Psoas muscle (tissue), 8 donors: ENCODE data around the gene UBE3B. TPM values are rescaled to one million over a fixed set of nuclear protein-coding genes. Genes with fewer than 3 reads are reported as not detected.

ENCODE experiments used
- ATAC-seq, 4 donors: fragments of 200-7000 bp; cut with Tn5 transposase; one replicate each; pipeline ENCODE4 v1.9.1; 2020; ENCODE audit warnings: moderate library complexity in 3 of 4, mild to moderate bottlenecking in 2 of 4
- DNase-seq, 2 donors: peaks; one replicate each; pipeline ENCODE4 v3.0.0-alpha.2; 2020
- H3K27ac ChIP-seq: fragments of 200-600 bp; one replicate; pipeline ENCODE4 v1.8.0; 2022
- H3K27me3 ChIP-seq, 3 donors: fragments of 200-600 bp in 1 of 3; one replicate each; pipeline versions ENCODE4 v1.6.1 to v1.8.0; 2013 to 2022; ENCODE audit warnings: low read length in 2 of 3, mild to moderate bottlenecking in 2 of 3, moderate library complexity in 1 of 3; ENCODE audit not compliant: insufficient read depth in 3 of 3
- H3K36me3 ChIP-seq, 2 donors: fragments of 200-600 bp in 1 of 2; one replicate each; pipeline versions ENCODE4 v1.6.1 to v1.8.0; 2013 to 2022; ENCODE audit warnings: low read depth in 1 of 2, mild to moderate bottlenecking in 1 of 2, moderate library complexity in 1 of 2; ENCODE audit not compliant: insufficient read depth in 1 of 2
- H3K4me1 ChIP-seq: fragments of 200-600 bp; one replicate; pipeline ENCODE4 v1.8.0; 2022
- H3K4me3 ChIP-seq: fragments of 200-600 bp; one replicate; pipeline ENCODE4 v1.8.0; 2022; ENCODE audit warnings: mild to moderate bottlenecking
- H3K9me3 ChIP-seq: fragments of 200-600 bp; one replicate; pipeline ENCODE4 v1.8.0; 2022
- WGBS, 3 donors: extraction: QIAGEN DNeasy Blood & Tissue Kit; methylation state at CpG; one replicate each; pipeline versions ENCODE4 v1.1.6 to v1.1.7; 2013; 5-methylcytosine and 5-hydroxymethylcytosine counted together
- intact Hi-C, 2 donors: fragments of 100-400 bp; cut with DNase I; formaldehyde crosslinking; loops; one replicate each; pipeline versions ENCODE4 v1.11.0 to v1.14.2; 2022
- polyA plus RNA-seq, 3 donors: library from polyadenylated mRNA; stranded (reverse); fragments of 200-250 nt; gene quantifications; one replicate each; pipeline ENCODE4 v1.2.3, GENCODE V29; 2013
- total RNA-seq, 4 donors: library from RNA; stranded (reverse); fragmentation: NEBNext Ultra II Directional in 2 of 4; extraction: Animal tissue kit (Norgen Biotek cat#: 25700) in 2 of 4; gene quantifications; one replicate each; pipeline versions ENCODE4 v1.2.1 to v1.2.4, GENCODE V29; 2021 to 2023
- TF ChIP-seq, protein P1 (sequence below): fragments of 200-600 bp; IDR thresholded peaks from one replicate; pipeline ENCODE4 v1.8.0; 2022; ENCODE audit warnings: antibody characterized with exemption
- donor health status: healthy with polysubstance abuse.
- donor health status: DM: no; HTN: no; CAD: no; lungs with moderate emphysema.
- donor health status: Bipolar disorder and iron deficiency.
- donor health status: healthy.
- donor health status: DM: yes; HTN: yes; CAD: no.
- donor health status: DM: no; HTN: no; CAD: no.
- donor health status: DM: no; HTN: no; CAD: no.
- donor health status: DM: yes; HTN: yes; CAD: no.

The UBE3B gene
- total and polyA plus RNA-seq, 7 donors, result 13.5 to 50.8 (median 42.6) TPM

DNA sequence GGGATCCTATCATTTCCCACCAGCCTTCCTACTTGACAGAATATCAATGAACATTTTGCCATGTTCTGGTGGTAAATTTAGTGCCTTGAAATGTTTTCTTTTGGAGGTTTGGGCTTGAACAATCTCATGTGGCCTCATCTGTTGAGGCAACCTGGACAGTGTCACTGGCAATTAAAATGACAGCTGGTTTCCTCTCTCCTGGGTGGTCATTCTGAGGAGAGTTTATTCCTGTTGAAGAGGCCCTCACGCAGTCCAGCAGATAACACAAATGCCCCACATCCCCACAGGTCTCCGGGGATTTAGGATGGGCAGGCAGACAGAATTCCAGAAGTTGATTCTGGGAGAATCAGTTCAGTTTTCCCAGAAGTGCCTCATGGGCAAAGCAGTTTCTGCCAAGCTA, 54.0 kb downstream of the UBE3B start:
- no peaks in the 10 kb centered on the region for H3K9me3 ChIP-seq
- H3K36me3 ChIP-seq, result peaks cover 9 to 99% of the 10 kb centered on the region in 2 donors
- no peaks in the 10 kb centered on the region for H3K27me3 ChIP-seq
- TF ChIP-seq, protein P1, sequence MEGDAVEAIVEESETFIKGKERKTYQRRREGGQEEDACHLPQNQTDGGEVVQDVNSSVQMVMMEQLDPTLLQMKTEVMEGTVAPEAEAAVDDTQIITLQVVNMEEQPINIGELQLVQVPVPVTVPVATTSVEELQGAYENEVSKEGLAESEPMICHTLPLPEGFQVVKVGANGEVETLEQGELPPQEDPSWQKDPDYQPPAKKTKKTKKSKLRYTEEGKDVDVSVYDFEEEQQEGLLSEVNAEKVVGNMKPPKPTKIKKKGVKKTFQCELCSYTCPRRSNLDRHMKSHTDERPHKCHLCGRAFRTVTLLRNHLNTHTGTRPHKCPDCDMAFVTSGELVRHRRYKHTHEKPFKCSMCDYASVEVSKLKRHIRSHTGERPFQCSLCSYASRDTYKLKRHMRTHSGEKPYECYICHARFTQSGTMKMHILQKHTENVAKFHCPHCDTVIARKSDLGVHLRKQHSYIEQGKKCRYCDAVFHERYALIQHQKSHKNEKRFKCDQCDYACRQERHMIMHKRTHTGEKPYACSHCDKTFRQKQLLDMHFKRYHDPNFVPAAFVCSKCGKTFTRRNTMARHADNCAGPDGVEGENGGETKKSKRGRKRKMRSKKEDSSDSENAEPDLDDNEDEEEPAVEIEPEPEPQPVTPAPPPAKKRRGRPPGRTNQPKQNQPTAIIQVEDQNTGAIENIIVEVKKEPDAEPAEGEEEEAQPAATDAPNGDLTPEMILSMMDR, result no peak
- no peak overlapping the region for H3K4me3 ChIP-seq
- intact Hi-C loops, result no loop called here
- no peak overlapping the region for H3K27ac ChIP-seq
- WGBS, 3 donors, result 60 to 74% (median 65%) methylated on average over 2 of the region's 2 CpGs
- ATAC-seq (no peak), DNase-seq (peak in 1 of 2 donors; percentile 6)
- no peaks in the 10 kb centered on the region for H3K4me1 ChIP-seq

DNA sequence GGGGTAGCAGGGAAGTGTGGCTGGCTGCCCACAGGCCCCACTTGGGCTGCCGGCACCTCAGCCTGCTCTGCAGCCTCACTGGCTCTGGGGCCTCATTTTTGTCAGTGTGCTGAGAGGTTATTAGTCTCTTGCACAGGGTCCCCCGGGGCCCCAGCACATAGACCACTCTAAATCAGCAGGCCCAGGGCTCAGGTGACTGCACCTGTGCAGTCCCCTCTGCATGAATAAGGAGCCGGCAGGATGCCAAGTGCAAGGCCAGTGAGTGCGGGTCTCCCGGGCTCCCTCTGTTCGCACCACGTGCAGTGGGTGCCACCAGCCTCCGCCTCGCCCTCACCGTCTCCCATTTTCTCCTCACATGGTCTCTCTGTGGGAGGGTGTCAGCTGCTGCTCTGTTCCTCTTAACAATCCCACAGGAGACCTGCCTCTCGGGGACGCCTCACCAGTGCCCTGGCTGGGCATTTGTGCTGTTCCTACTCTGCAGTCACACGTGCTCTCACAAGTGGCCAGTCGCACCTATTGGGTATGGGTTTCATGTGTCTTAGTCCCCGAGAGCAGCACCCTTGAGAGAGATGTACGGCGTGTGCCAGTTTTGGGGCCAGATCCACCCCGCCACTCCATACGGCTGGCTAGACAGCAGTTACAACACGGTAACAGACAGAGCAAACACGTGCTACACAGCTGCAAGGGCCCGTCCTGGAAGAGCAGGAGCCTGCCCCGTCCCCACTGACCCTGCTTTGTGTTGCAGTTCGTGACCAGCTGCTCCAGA, 55.5 kb downstream of the UBE3B start:
- peaks cover 9 to 99% of the 10 kb centered on the region in 2 donors for H3K36me3 ChIP-seq
- H3K27ac ChIP-seq, result no peak overlapping the region
- ATAC-seq (no peak), DNase-seq (peak in 1 of 2 donors; percentile 30)
- no peak overlapping the region for H3K4me3 ChIP-seq
- H3K4me1 ChIP-seq, result no peaks in the 10 kb centered on the region
- no peaks in the 10 kb centered on the region for H3K9me3 ChIP-seq
- TF ChIP-seq, protein P1, result no peak
- intact Hi-C loops, result no loop called here
- no peaks in the 10 kb centered on the region for H3K27me3 ChIP-seq
- WGBS, 3 donors, result 79 to 81% (median 80%) methylated on average over 24 of the region's 24 CpGs

DNA sequence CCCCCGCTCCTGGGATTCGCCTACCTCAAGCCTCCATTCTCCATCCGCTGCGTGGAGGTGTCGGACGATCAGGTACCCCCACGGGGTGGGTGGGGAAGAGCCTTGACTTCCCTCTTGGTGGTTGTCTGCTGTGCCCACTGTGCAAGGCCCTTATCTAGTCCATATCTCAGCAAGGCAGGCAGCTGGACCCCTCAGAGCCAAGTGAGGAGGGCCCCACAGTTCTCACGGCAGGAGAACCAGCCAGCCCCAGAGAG, 56.0 kb downstream of the UBE3B start:
- no peaks in the 10 kb centered on the region for H3K9me3 ChIP-seq
- no peaks in the 10 kb centered on the region for H3K4me1 ChIP-seq
- intact Hi-C loops, result no loop called here
- H3K36me3 ChIP-seq, result peaks cover 9 to 99% of the 10 kb centered on the region in 2 donors
- TF ChIP-seq, protein P1, result no peak
- no peak overlapping the region for H3K4me3 ChIP-seq
- ATAC-seq (no peak), DNase-seq (peak in 1 of 2 donors; percentile 23)
- WGBS, 3 donors, result 89 to 93% (median 91%) methylated on average over 8 of the region's 8 CpGs
- H3K27ac ChIP-seq, result no peak overlapping the region
- H3K27me3 ChIP-seq, result no peaks in the 10 kb centered on the region

DNA sequence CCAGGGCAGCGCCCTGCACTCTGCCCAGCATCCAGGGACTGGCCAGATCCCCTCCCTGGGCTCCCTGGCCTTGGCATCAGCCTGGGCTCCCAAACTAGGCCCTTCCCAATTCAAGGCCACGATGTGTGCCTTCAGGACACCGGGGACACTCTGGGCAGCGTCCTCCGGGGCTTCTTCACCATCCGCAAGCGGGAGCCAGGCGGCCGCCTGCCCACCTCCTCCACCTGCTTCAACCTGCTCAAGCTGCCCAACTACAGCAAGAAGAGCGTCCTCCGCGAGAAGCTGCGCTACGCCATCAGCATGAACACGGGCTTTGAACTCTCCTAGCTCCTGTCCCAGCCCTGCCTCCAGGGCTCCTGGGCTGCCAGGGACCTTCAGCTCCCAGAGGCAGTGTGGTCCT, 57.0 kb downstream of the UBE3B start:
- intact Hi-C loops, result no loop called here
- Histone ChIP-seq H3K4me1 (no peaks in the 10 kb centered on the region), H3K4me3 (no peak overlapping the region), H3K9me3 (no peaks in the 10 kb centered on the region), H3K27me3 (no peaks in the 10 kb centered on the region), H3K27ac (no peak overlapping the region), H3K36me3 (peaks cover 9 to 98% of the 10 kb centered on the region in 2 donors)
- DNase-seq (no peak), ATAC-seq (no peak)
- TF ChIP-seq, protein P1, result no peak
- 93 to 97% (median 96%) methylated on average over 15 of the region's 15 CpGs for WGBS, 3 donors
